ENCODE results near the gene FBN1.

The FBN1 gene

DNA sequence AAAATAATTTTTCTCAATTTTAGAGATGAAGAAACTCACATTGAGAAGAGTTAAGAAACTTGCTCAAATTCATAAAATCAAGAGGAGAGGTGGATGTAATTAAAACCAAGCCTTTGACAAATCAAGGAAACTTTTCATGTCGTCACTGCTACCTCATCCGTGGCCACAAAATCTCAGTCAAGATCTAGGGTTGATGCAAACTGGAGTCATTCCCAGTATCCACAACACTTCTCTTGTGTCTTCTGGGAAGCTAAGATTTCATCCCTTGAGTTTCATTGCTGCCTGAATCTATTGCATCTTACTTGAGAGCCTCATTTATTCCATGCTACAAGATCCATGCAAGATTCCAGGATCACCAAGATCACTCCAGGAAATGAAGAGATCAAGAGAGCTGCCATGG is 5.4 kb upstream of the FBN1 start:
- no peak for DNase-seq

DNA sequence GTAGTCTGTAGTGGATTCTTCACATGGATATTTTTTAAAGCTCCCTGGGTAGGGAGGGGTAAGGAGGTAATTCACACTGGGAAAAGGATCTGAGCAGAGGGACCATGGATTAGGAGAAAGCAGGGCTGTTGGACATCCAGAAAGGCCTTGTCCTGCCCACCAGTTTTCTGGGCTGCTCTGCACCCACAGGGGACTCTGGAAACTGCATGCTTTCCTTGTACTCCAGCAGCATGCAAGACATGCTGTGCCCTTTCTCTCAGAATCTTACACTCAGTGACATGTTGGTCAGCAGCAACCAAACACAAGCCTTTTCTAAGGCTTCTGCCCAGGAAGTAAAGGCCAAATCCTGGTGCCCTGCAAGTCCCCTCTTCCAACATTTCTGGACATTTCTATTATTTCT is 2.5 kb upstream of the FBN1 start:
- peak; percentile 34 for DNase-seq

DNA sequence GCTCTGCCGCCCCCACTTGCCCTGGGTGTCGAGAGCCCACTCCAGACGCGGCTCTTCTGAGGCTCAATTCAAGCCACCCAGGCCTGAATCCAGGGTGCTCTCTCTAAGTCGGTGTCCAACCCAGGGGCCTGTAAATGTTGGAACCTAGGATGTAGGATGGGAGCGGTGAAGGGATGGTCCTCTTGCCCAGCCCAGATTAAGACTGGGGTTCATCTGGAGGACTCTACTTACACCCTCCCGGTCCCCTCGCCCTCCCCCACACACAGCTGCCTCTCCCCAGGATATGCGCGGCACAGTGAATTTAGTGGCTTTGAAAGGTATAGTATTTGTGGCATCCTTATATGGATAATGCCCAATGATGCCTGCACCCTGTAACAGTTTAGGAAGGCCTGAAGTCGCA is 822 bp upstream of the FBN1 start:
- DNase-seq: peak; percentile 40

DNA sequence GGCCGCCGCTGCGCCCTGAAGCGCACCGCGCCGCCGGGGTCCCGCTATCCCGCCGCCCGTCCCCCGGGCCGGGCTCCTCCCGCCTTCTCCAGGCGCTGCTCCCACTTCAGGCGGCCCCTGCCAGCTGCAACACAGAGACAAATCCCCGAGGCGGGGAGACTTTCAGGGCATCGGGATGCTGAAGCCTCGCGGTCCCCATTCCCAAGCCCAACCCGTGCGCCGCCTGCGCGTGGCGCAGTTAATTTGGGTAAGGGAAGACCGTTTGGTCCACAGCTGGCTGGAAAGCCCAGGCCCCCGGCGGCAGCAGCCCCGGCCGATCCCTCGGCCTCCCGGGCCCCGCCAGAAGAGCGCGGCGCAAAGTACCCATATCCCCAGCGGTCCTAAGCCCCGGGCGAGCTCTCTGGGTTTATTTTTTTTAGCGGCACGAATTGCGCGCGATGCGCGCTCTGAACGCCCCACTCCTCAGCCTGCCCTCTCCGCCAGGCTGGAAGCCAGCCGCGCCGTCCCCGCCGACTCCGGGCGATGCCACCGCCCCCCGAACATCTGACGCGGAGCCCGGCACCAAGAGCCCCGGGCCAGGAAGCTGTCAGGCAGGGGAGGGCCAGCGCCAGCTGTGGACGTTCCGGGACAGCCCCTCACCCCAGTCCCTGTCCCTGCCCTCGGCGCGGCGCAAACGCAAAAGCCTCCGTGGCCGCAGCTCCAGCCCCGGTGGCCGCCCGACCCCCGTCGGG is 517 bp downstream of the FBN1 start:
- DNase-seq: peak; percentile 86

DNA sequence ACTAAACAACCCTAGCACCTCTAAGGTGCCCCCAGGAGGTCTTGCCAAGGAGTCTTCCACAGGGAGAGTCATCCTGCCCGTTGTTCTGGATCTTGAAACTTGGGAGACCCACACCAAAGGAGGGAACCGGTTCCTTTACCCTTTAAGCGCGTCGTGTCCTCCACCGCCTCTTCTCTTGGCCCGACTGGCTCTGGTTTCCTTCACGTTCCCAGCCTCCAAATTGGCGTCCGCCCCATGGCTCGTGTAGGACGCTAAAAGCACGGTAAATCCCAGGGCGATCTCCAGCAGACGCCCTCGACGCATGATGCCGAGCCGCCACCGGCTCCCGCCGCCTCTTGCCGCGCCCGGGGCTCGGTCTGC is 1.1 kb downstream of the FBN1 start:
- DNase-seq: no peak

DNA sequence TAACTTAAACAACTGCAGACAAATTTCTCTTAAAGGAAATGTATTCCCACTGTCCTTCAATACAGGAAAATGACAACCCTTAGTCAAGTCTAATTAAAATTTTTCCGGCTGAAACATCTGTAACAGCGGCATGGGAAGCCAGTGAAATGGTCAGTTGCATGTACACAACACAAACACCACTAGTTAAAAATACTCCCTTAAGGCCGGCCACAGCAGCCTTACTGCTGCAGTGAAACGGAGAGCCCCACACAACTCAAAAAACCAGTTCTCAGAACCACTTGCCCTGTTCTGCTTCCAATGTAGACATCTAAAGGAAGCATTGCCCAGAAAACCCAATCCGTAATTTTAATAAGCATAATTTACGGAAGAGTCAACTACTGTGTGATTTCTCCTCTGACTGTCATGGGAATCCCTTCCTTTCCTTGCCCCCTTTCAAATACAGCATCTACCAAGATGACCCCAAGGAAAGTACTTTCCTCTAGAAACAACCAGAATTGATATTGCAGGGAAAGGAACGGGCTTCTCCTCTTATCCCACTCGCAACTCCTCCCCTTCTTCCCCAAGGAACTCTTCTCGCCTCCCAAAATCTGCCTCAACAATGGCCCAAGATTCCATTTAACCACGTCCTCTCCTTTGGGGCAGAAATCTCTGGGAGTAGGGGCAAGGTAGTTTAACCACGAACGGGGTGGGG is 1.6 kb downstream of the FBN1 start:
- DNase-seq: no peak

DNA sequence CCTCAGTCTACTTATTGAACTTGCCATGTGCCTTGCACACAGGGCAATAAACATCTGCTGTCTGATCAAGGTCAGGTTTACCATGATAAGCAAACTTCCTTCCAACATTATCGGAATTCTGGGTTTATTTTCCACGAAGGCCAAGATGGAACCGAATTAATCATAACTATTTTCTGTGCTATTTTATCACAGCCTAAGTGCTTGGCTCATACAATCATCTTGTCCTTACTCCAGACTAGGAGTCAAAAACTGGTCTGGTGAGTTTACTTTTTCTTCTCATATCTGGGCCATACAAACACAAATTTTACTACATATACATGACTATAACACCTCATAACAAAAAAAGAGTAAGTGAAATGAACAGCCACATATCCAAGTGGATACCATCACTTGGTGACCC is 2.3 kb downstream of the FBN1 start:
- no peak for DNase-seq

DNA sequence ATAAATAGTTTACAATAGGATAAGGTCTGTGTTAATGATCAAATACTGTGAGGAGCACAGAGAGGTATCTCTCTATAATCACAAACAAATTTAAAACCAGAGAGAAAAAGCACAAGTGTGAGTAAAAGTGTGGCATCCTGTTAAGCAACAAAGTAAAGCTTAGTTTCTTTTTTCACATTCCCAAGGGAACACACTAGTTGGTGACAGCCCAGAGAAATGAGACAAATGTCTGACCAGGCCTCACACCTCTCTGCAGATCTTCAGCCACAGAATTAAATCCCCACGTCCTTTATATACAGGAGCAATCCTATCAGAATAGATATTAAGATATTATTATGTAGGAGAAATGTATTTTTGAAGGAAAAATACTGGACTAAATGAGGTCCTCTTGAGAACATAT is 2.7 kb downstream of the FBN1 start:
- DNase-seq: peak; percentile 12

DNA sequence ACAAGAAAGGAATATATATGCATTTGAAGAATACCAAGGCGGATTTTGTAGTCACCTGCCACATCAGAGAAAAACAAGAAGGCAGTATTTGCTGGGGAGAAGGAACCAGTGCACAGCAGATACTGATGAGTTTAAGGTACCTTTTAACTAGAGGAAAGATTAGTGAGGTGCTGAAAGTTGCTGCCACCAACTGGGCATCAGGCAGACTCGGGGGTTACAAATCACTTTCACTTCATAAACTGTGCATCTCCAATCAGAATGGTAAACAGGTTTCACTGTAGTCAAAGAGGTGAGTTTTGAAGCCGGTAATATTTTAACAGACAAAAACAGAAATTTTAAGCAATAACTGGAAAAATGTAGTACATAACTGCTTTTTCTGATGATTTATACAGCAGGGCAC is 4.1 kb downstream of the FBN1 start:
- DNase-seq: peak; percentile 47

DNA sequence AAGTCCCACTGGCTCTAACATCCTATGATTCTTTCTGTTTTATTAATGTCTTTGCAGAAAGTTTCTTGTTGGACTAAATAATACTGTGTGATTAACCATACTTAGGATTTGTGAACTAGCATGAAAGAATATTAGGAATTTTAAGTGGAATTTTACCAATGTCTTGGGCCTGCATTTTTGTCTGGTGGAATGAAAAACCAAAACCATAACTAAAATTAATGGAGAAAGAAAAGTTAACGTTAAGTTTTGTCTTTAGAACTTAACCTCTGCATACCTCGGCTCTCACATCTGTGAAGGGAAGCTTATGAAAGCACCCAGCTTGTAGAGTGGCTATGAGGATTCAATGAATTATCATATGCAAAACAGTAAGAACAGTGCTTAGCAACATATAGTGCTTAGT is 6.5 kb downstream of the FBN1 start:
- DNase-seq: no peak

DNA sequence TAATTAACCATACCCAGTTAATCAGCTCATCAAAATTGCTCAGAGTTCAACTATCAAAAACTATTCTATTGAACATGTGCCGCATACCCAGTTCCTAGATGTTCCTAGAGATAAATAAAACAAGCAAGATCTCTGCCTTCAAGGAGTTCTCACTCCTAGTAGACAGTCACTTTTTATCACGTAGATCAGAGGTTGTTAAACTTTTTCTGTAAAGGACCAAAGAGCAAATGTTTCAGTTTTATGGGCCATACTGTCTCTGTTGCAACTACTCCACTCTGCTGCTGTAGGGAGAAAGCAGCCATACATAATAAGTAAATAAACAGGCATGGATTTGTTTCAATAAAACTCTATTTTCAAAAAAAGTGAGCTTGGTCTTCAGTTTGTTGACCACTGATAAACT is 7.9 kb downstream of the FBN1 start:
- no peak for DNase-seq

DNA sequence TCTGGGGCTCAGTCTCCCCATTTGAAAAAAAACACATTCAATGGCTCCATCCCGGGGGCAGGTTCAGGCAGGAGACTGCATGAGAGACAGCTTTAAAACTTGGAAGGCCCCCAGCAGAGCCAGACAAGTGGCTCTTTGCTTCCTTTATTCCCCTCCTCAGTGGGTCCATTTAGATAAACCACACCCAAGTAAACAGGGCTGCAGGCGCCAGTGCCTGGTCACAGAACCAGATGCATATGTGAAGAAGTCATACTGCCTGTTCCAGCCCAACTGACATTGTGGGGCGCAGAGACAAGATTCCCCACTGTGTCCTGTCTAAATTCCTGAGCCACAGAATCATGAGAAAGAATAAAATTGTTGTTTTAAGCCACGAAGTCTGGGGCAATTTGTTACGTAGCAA is 9.0 kb downstream of the FBN1 start:
- peak; percentile 9 for DNase-seq

DNA sequence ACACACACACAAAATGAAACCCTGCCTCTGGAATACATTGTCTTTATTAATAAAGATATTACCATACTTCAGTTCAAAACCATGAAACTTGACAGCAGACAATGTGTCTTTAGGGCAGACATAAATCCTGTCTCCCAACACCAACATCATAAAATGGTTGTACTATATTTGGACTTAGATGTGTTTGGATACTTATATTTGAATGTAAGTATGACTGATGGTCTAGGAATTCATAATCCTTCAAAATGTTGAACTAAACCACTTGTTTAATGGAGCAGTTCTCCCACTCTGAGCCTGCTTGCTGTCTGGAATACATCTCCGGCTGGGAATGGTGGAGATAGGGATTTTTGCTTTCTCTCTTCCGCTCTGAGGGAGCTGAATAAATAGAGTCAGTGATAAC is 10.6 kb downstream of the FBN1 start:
- no peak for DNase-seq

DNA sequence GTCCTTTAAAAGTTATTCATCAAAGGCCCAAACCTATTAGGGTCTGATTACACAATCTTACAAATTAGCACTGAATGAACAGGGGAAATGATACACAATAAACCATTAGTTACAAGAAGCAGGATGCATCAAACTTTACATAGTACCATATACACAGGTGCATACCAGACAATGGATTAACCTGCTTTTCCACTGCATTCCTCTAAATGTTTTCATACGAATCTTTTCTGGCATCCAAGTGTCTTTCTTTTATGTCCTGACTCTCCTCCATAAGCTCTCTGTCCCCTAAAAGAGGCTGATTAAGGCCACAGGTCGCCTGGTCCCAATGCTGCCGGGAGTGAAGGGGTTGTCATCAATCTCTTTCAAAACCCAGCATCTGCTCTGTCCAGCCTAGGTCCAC is 11.4 kb downstream of the FBN1 start:
- DNase-seq: no peak

DNA sequence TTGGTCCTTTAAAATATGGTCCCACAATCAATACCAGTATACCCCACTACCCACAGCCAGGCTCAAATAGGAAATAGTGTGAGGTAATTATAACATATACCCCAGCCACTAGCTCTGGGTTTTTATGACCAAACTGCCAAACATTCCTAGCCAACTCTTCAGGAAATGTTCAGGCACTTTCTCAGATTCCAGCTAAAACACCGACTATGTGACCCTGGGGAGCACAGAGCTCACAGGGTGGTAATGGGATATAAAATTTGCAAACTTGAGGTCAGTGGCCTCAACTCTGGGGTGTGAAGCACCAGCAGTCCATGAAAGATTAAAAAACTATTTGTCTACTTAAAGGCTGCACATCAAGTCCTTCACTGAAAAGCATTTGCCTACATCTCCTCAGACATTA is 12.9 kb downstream of the FBN1 start:
- no peak for DNase-seq

DNA sequence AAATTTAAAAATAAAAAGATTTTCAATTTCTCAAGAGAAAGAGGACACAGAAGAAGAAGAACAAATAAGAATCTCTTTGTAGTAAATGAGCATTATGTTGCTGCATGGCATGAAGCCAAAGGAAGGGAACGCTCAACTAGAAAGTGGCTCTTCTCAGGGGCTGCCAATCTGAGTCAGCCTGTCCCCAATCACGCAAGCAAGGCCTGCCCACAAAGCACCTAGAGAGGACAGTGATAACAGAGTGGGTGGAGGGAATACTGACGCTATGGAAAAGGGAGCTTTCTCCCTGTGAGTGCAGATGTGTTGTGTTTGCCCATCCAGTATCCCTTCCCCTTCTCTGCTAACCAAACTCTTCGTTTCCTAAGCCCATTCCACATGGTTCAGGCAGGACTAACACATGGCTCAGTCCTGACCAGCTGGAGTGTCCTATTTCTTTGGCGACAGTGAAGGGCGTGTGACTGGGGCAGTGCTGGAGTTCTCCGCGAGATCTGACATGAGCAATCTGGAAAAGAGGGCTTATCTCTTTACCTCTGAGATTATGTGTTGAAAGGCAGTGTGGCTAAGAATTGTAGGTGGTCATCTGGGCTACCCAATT is 14.2 kb downstream of the FBN1 start:
- DNase-seq: no peak

DNA sequence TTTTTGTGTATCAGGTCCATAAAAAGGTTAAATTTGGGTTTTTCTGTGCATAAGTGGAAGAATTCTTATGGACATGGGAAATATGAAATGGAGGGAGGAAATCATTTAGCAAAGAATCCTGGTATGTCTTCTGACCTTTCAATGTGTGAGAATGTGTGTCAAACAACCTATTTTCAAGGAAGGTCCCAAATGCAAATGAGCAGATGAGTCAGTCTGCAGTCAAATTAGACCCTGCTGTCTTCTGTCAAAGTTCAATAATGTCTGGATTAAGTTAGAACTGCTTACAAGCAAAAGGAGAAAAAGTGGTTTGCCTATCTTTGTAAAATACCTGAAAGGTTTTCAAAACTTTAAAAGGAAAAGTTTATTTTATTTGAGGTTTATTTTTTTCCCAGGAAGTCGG is 15.3 kb downstream of the FBN1 start:
- no peak for DNase-seq

DNA sequence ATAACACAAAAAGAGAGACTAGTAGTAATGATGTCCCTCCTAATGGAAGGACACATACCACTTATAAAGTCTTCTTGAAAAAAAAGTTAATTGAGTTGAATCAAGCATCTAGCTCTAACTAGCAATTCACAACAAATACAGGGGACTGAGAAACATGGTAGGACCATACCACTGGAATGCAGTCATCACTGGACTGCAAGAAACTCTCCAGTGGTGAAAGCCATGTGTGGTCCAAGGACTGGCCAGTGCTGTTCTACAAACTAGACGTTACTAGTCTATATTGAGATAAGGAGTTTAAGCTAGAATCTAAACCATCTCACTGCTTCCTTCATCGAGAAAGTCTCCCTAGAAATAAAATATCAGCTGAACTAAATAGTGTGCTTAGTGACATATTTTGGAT is 16.7 kb downstream of the FBN1 start:
- no peak for DNase-seq

DNA sequence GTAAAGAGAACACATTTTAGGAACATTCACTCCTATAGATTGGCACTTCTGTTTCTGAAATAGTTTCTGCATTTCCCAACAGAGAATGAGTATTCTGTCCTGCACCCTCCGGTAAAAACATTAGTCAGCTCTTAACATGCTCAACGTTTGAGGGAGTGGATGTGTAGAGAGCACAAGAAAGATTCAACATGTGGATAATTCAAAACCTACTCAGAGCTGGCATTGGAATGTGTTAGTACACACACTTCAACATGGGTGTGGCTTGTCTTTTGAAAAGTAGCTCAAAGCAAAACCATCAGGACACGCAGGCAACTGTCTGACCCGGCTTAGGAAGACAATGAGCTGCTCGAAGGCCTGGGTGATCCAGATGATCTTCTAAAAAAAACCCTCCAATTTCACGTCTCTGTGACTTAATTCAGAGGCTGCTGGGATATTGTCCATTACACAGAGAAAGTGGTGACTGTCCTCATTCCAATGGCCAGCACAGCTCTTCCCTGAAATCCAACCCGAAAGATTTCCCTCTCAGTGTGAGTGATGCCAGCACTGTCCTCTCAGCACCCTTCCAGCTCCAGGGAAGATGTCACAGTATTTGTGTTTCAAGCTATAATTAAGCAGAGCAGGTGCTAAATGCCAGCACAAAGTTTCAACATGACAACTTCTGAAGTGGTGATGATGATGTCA is 18.1 kb downstream of the FBN1 start:
- no peak for DNase-seq

DNA sequence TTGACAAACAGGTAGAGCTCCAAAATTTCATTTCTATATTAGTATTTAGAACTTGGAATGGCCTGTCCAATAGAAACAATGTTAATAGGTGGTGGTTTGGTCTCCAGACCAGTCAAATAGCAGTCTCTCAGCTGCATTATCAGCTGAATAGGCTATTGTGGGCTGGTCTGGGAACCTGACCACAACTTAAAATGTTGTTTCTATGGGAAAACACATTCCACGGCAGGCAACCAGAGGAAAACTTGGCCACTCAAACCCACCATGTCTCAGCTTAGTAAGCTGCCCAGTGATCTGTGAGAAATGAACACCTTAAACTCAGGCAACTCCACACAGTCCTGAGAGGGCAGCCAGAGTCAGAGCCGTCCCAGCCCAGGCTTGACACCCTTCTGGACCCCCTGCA is 20.4 kb downstream of the FBN1 start:
- DNase-seq: no peak

DNA sequence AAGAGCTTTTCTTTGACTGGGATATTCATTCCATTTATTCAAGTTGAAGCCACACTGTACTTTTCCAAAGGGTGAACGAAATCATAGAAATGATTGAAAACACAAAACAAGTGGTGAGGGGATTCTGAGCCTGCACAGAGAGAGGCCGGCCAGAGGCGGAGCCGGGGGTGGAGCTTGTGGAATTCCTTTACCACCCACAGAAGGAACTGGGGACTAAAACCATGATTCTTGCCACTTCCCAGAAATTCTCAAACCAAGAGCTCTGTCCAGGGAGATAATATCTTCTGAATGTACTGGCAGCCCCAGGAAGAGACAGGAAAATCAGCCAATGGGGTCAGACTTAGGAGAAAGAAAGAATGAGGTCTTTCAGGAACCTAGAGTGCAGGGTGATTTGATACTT is 20.8 kb downstream of the FBN1 start:
- no peak for DNase-seq

DNA sequence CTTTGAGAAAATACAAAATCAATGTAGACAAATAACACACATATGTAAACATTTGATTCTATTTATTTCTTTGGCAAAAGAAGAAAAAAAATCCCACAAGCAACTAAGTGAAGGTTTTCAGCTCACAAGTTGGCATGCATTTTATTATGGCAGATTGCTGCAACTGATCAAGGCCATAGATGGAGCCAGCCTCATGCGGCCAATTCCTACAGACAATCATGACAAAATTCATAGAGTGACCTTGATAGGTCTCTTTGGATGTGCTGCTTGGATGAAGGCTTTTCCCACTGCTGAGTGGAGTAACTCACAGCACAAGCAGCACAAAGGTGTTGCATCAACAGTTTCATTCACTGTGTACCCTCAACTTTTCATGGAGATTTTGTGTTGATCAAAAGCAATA is 22.1 kb downstream of the FBN1 start:
- no peak for DNase-seq

DNA sequence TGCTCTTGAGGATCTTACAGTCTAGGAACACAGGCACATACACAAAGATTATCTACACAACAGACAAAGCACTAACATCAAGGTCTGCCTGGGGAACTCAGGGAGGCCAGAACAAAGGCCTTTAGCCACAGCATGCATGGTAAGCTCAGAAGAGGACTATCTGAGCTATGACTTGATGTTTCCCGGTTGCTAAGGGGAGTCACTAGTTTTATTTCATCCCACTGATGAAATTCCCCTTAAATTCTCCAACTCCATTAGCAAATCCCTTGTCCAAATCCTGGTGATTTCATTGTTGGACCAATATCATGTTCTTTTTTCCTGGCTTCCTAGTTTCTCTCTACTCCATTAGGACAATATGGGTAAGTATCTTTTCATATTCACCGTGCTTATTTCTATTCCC is 23.3 kb downstream of the FBN1 start:
- no peak for DNase-seq

DNA sequence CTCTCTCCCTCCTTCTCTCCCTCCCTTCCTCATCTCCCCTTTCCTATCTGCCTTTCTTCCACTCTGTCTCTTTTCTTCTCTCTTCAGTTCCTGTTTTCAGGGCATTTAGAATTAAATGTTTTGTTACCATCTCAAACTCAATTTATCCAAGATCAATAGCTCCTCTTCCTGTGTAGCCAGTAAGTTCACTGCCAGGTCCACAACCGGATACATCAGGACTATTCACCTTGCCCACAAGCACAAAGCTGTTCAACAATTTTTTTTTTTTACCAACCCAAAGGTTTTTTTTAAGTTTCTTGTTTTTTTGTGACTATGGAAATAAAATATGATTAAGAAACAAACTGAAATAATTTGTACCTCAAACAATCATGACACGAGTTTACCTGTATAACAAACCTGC is 26.1 kb downstream of the FBN1 start:
- DNase-seq: no peak
